IMR-90 (cell line): ENCODE results near the gene GPR21.

Experiments used
- BHLHE40 ChIP-seq: fragments of 150-350 bp; IDR thresholded peaks from 2 replicates; pipeline ENCODE4 v1.6.1; 2016; ENCODE audit warnings: mild to moderate bottlenecking, low read depth, low read length
- CEBPB ChIP-seq: IDR thresholded peaks from 2 replicates; pipeline ENCODE4 v1.6.1; 2012; ENCODE audit warnings: low read depth, low read length, improper control_type of control experiment
- ELK1 ChIP-seq: fragments of 150-350 bp; IDR thresholded peaks from 2 replicates; pipeline ENCODE4 v1.6.1; 2016; ENCODE audit warnings: low read depth, mild to moderate bottlenecking, low read length, moderate library complexity, borderline replicate concordance
- MAFK ChIP-seq: IDR thresholded peaks from 2 replicates; pipeline ENCODE4 v1.6.1; 2012; ENCODE audit warnings: low read depth, low read length, improper control_type of control experiment
- MAZ ChIP-seq: IDR thresholded peaks from 2 replicates; pipeline ENCODE4 v1.6.1; 2012; ENCODE audit warnings: low read depth, mild to moderate bottlenecking, low read length, improper control_type of control experiment, moderate library complexity, borderline replicate concordance
- MXI1 ChIP-seq: IDR thresholded peaks from 2 replicates; pipeline ENCODE4 v1.6.1; 2012; ENCODE audit warnings: low read depth, mild to moderate bottlenecking, low read length, moderate library complexity, borderline replicate concordance
- NFE2L2 ChIP-seq: fragments of 150-350 bp; IDR thresholded peaks from 2 replicates; pipeline ENCODE4 v1.6.1; 2016; ENCODE audit warnings: low read depth, mild to moderate bottlenecking, low read length
- POLR2A ChIP-seq: IDR thresholded peaks from 2 replicates; pipeline ENCODE4 v1.6.1; 2012; ENCODE audit warnings: mild to moderate bottlenecking, low read depth, low read length
- RAD21 ChIP-seq: IDR thresholded peaks from 2 replicates; pipeline ENCODE4 v1.6.1; 2012; ENCODE audit warnings: low read length, improper control_type of control experiment
- RCOR1 ChIP-seq: IDR thresholded peaks from 2 replicates; pipeline ENCODE4 v1.6.1; 2012; ENCODE audit warnings: mild to moderate bottlenecking, low read length, improper control_type of control experiment; ENCODE audit not compliant: insufficient replicate concordance
- RFX5 ChIP-seq: IDR thresholded peaks from 2 replicates; pipeline ENCODE4 v1.8.0; 2012; ENCODE audit warnings: low read depth, mild to moderate bottlenecking, low read length, moderate library complexity
- SMC3 ChIP-seq: fragments of 150-350 bp; IDR thresholded peaks from 2 replicates; pipeline ENCODE4 v1.6.1; 2016; ENCODE audit warnings: low read depth, mild to moderate bottlenecking, antibody characterized with exemption, low read length, moderate library complexity
- TF ChIP-seq, protein P1 (sequence below): conservative IDR thresholded peaks from 2 replicates; pipeline ENCODE4 v1.5.1; 2012; ENCODE audit warnings: mild to moderate bottlenecking, low read depth, low read length, improper control_type of control experiment
- TF ChIP-seq, protein P2 (sequence below): fragments of 150-350 bp; IDR thresholded peaks from 2 replicates; pipeline ENCODE4 v1.6.1; 2017; ENCODE audit warnings: mild to moderate bottlenecking, antibody characterized with exemption, low read length, low read depth

GRCh38 chr9:123039617-123040219, 6.3 kb downstream of the GPR21 start:
- TF ChIP-seq, protein P1, sequence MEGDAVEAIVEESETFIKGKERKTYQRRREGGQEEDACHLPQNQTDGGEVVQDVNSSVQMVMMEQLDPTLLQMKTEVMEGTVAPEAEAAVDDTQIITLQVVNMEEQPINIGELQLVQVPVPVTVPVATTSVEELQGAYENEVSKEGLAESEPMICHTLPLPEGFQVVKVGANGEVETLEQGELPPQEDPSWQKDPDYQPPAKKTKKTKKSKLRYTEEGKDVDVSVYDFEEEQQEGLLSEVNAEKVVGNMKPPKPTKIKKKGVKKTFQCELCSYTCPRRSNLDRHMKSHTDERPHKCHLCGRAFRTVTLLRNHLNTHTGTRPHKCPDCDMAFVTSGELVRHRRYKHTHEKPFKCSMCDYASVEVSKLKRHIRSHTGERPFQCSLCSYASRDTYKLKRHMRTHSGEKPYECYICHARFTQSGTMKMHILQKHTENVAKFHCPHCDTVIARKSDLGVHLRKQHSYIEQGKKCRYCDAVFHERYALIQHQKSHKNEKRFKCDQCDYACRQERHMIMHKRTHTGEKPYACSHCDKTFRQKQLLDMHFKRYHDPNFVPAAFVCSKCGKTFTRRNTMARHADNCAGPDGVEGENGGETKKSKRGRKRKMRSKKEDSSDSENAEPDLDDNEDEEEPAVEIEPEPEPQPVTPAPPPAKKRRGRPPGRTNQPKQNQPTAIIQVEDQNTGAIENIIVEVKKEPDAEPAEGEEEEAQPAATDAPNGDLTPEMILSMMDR, result no peak
- no peak for TF ChIP-seq SMC3
- TF ChIP-seq RCOR1, result no peak
- no peak for TF ChIP-seq RAD21
- TF ChIP-seq POLR2A, result no peak
- TF ChIP-seq, protein P2, sequence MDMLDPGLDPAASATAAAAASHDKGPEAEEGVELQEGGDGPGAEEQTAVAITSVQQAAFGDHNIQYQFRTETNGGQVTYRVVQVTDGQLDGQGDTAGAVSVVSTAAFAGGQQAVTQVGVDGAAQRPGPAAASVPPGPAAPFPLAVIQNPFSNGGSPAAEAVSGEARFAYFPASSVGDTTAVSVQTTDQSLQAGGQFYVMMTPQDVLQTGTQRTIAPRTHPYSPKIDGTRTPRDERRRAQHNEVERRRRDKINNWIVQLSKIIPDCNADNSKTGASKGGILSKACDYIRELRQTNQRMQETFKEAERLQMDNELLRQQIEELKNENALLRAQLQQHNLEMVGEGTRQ, result no peak
- no peak for TF ChIP-seq BHLHE40
- TF ChIP-seq ELK1, result no peak
- TF ChIP-seq MXI1, result no peak
- no peak for TF ChIP-seq RFX5
- no peak for TF ChIP-seq MAZ
- TF ChIP-seq MAFK, result no peak
- no peak for TF ChIP-seq CEBPB
- TF ChIP-seq NFE2L2, result no peak
